ENCODE data around the gene MFAP1. TPM values are rescaled to one million over a fixed set of nuclear protein-coding genes. Genes with fewer than 3 reads are reported as not detected.
A peak's percentile ranks its signal among the peaks of the same experiment; 100 is the strongest.
"Not testable (repeated sequence)": the region's sequence is repeated elsewhere in the genome, so short reads cannot be mapped to it uniquely, and the experiment has no call there.

MFAP1 gene
- total RNA-seq, 1 donor from 2014 or later = 35.7 TPM

GRCh38 chr15:43828061-43828657, 3.7 kb upstream of the MFAP1 start:
- TF ChIP-seq, protein P1, sequence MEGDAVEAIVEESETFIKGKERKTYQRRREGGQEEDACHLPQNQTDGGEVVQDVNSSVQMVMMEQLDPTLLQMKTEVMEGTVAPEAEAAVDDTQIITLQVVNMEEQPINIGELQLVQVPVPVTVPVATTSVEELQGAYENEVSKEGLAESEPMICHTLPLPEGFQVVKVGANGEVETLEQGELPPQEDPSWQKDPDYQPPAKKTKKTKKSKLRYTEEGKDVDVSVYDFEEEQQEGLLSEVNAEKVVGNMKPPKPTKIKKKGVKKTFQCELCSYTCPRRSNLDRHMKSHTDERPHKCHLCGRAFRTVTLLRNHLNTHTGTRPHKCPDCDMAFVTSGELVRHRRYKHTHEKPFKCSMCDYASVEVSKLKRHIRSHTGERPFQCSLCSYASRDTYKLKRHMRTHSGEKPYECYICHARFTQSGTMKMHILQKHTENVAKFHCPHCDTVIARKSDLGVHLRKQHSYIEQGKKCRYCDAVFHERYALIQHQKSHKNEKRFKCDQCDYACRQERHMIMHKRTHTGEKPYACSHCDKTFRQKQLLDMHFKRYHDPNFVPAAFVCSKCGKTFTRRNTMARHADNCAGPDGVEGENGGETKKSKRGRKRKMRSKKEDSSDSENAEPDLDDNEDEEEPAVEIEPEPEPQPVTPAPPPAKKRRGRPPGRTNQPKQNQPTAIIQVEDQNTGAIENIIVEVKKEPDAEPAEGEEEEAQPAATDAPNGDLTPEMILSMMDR (conservative IDR thresholded peaks at IDR 0.05; ENCODE audit: low read depth, low read length) = no peak
- DNase-seq (ENCODE audit: low read depth) = no peak
- H3K4me3 ChIP-seq (ENCODE audit: low read depth, low read length) = no peak overlapping the region

DNA sequence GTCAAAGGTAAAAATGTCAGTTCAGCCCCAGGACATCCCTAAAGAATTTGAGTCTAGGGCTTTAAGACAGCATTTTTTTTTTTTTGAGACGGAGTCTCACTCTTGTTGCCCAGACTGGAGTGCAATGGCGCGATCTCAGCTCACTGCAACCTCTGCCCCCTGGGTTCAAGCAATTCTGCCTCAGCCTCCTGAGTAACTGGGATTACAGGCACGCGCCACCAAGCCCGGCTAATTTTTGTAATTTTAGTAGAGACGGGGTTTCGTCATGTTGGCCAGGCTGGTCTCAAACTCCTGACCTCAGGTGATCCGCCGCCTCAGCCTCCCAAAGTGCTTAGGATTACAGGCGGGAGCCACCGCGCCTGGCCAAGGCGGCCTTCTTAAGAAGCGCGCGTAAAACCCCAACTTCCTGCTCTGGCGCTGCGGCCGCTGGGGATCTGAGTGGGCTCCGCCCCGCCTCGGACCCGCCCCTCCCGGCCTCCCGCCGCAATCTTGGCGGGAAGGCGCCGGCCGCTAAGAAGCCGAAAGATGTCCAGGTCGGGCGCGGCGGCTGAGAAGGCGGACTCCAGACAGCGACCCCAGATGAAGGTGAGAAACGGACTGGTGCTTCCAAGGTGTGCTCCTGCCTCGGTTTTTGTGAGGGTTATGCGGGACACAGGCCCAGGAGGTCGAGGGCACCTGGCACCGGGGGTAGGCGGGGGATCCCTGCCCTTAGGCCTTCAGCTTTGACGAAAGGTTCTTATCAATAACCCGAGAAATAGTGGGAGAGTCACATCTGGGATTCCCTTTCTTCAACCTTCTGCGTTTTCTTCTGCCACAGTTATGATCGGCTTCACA, 2.2 kb upstream of the MFAP1 start, which contains the start of gene WDR76:
TSS of gene WDR76 (plus strand) at position 495 of the 834 bp plus-strand sequence. CDS start at position 526, 31 bp downstream.
- no peak for DNase-seq (ENCODE audit: low read depth)
- peak within 1 kb of the TSS; percentile 64 for H3K4me3 ChIP-seq (ENCODE audit: low read depth, low read length)
- TF ChIP-seq, protein P1 (conservative IDR thresholded peaks at IDR 0.05; ENCODE audit: low read depth, low read length) = no peak

DNA sequence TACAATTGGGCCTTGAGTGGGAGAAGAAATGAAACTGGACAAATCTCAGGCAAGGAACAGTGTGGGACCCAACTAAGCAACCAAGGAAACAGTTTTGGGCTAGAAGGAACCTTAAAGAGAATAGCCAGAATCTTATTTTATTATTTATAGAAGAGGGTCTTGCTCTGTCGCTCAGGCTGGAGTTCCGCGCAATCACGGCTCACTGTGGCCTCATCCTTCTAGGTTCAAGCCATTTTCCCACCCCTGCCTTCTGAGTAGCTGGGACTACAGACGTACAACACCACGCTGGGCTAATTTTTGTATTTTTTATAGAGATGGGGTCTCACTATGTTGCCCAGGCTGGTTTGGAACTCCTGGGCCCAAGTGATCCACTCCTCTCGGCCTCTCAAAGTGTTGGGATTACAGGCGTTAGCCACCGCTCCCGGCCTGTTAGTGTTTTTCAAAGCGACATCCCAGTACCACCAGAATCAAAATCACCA, 1.6 kb upstream of the MFAP1 start:
- H3K4me3 ChIP-seq (ENCODE audit: low read depth, low read length) = peak overlapping the region; percentile 64
- TF ChIP-seq, protein P1 (conservative IDR thresholded peaks at IDR 0.05; ENCODE audit: low read depth, low read length) = no peak
- DNase-seq (ENCODE audit: low read depth) = no peak

- DNase-seq (ENCODE audit: low read depth) = not testable (repeated sequence)
Observed at GRCh38 chr15:43825305-43825704, 815 bp upstream of the MFAP1 start.

GRCh38 chr15:43821505-43821904, 3.0 kb downstream of the MFAP1 start:
- no peak overlapping the region for H3K4me3 ChIP-seq (ENCODE audit: low read depth, low read length)
- TF ChIP-seq, protein P1 (conservative IDR thresholded peaks at IDR 0.05; ENCODE audit: low read depth, low read length) = no peak
- no peak for DNase-seq (ENCODE audit: low read depth)

More at GRCh38 chr15:43825305-43825704, 815 bp upstream of the MFAP1 start:
- not testable (repeated sequence) for H3K4me3 ChIP-seq (ENCODE audit: low read depth, low read length)

DNA sequence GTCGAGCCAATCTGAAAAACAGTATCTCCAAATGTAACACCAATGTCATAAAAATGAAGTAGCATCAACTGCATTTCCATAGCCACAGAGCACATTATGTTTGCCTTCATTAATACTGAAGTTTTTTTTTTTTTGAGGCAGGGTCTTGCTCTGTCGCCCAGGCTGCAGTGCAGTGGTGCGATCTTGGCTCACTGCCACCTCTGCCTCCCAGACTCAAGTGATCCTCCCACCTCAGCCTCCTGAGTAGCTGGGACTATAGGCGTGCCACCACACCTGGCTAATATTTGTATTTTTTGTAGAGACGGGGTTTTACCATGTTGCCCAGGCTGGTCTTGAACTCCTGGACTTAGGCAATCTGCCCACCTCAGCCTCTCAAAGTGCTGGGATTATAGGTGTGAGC, 9.4 kb downstream of the MFAP1 start:
- not testable (repeated sequence) for H3K4me3 ChIP-seq (ENCODE audit: low read depth, low read length); DNase-seq (ENCODE audit: low read depth)

DNA sequence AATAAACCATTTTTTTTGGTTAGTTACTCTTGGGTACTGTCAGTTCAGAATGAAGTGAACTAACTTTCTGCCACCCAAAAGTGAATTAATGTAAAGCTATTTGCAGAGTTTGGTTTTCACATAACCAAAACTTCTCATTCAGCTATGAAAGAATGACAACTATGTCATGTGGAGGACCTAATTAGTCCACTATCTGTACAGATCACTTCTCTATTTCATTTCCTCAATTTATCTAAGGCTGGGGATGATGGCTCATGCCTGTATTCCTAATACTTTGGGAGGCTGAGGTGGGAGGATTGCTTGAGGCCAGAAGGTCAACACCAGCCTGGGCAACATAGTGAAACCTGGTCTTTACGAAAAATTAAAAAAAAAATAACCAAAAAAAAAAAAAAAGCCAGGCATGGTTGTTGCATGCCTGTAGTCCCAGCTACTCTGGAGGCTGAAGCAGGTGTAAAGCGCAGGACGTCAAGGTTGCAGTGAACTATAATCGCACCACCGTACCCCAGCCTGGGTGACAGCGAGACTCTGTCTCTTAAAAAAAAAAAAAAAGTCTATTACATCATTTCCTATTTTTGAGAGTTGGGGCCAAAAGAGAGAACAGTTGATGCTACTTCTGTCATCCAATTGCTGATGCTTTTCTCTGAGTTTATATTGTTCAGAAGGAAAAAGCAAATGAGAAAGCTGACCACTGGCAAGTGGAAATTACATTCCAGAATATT, 15.4 kb downstream of the MFAP1 start:
- TF ChIP-seq, protein P1 (conservative IDR thresholded peaks at IDR 0.05; ENCODE audit: low read depth, low read length) = no peak
- no peak for DNase-seq (ENCODE audit: low read depth)
- H3K4me3 ChIP-seq (ENCODE audit: low read depth, low read length) = no peak overlapping the region
